A549 (cell line): ENCODE measurements around the gene TMEM60.

Experiments
- CBX8 ChIP-seq: fragments of 200-600 bp; sonication (generic); IDR thresholded peaks from 2 replicates; pipeline ENCODE4 v1.6.1; 2016
- CHD2 ChIP-seq: fragments of 150-350 bp; IDR thresholded peaks from 2 replicates; pipeline ENCODE4 v1.6.1; 2014; ENCODE audit warnings: low read length; ENCODE audit not compliant: partially characterized antibody
- POLR2A ChIP-seq: IDR thresholded peaks from 2 replicates; pipeline ENCODE4 v1.6.1; 2012; ENCODE audit warnings: mild to moderate bottlenecking, low read length
- TF ChIP-seq, protein P1 (sequence below): fragments of >200 bp; sonication (Bioruptor Twin); formaldehyde crosslinking; IDR thresholded peaks from 3 replicates; pipeline ENCODE4 v1.5.1; 2016
- TF ChIP-seq, protein P2 (sequence below): IDR thresholded peaks from 2 replicates; pipeline ENCODE4 v1.6.1; 2012
- TF ChIP-seq, protein P3 (sequence below): fragments of 250-450 bp; sonication (Bioruptor Pico); IDR thresholded peaks from 2 replicates; pipeline ENCODE4 v1.5.0; 2021; ENCODE audit warnings: mild to moderate bottlenecking, moderate library complexity, borderline replicate concordance
- TF ChIP-seq, protein P4 (sequence below): fragments of 450-650 bp; IDR thresholded peaks from 2 replicates; pipeline ENCODE4 v1.6.1; 2014; ENCODE audit warnings: antibody characterized with exemption

DNA sequence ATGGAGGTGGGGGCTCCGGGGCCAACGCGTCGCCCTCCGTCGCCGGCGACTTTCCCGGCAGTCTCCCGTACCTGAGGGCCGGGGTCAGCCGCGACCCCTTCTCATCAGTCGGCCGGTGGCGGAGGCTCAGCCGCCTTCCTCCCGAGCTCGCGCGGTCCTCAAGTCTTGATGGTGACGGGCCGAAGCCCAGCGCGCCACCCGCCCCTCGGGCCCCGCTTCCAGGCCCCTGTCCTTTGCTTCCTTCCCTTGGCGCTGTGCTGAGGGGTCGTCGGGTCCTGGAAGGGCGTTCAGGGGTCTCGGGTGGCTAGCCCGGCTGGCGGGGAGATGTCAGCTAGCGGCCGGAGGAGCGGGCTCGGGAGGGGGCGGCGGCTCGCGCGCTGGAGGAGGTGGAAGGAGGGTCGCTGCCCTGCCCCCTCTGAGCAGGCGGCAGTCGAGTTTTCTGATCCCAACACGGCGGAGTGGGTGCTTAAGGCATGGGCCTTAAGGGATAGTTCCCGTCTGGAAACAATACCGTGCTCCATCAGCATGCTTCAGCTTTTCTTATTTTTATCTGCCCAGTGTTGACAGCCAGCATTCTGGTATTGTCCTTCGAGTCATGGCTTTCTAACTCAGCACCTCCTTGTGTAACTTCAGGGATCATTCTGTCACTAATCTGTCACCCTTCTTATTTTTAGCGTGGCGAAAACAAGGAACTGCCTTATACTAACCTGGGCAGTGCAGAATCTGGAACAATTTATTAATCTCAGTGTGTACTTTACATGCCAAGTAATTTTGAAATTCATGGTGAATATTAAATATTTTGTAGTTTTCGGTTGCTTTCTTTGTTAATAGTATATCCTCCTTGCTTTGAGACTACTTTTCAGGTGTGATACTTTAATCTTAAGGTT, 1.1 kb upstream of the TMEM60 start:
- TF ChIP-seq CBX8 (no peak), CHD2 (no peak), POLR2A (no peak)
- TF ChIP-seq, protein P1, sequence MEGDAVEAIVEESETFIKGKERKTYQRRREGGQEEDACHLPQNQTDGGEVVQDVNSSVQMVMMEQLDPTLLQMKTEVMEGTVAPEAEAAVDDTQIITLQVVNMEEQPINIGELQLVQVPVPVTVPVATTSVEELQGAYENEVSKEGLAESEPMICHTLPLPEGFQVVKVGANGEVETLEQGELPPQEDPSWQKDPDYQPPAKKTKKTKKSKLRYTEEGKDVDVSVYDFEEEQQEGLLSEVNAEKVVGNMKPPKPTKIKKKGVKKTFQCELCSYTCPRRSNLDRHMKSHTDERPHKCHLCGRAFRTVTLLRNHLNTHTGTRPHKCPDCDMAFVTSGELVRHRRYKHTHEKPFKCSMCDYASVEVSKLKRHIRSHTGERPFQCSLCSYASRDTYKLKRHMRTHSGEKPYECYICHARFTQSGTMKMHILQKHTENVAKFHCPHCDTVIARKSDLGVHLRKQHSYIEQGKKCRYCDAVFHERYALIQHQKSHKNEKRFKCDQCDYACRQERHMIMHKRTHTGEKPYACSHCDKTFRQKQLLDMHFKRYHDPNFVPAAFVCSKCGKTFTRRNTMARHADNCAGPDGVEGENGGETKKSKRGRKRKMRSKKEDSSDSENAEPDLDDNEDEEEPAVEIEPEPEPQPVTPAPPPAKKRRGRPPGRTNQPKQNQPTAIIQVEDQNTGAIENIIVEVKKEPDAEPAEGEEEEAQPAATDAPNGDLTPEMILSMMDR = no peak; the same call in 1 of the 3 replicates
- TF ChIP-seq, protein P2, sequence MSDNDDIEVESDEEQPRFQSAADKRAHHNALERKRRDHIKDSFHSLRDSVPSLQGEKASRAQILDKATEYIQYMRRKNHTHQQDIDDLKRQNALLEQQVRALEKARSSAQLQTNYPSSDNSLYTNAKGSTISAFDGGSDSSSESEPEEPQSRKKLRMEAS = no peak
- TF ChIP-seq, protein P3, sequence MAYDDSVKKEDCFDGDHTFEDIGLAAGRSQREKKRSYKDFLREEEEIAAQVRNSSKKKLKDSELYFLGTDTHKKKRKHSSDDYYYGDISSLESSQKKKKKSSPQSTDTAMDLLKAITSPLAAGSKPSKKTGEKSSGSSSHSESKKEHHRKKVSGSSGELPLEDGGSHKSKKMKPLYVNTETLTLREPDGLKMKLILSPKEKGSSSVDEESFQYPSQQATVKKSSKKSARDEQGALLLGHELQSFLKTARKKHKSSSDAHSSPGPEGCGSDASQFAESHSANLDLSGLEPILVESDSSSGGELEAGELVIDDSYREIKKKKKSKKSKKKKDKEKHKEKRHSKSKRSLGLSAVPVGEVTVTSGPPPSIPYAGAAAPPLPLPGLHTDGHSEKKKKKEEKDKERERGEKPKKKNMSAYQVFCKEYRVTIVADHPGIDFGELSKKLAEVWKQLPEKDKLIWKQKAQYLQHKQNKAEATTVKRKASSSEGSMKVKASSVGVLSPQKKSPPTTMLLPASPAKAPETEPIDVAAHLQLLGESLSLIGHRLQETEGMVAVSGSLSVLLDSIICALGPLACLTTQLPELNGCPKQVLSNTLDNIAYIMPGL (CRISPR knock-in tag) = no peak
- TF ChIP-seq, protein P4, sequence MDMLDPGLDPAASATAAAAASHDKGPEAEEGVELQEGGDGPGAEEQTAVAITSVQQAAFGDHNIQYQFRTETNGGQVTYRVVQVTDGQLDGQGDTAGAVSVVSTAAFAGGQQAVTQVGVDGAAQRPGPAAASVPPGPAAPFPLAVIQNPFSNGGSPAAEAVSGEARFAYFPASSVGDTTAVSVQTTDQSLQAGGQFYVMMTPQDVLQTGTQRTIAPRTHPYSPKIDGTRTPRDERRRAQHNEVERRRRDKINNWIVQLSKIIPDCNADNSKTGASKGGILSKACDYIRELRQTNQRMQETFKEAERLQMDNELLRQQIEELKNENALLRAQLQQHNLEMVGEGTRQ = no peak
